NCI-H146 treated with DMSO at 0.1 percent for 48 hours (cell line): ENCODE measurements around the gene CENPVL3.
"Not testable (repeated sequence)": the region's sequence is repeated elsewhere in the genome, so short reads cannot be mapped to it uniquely, and the experiment has no call there.

ENCODE experiments used
- DNase-seq: peaks from one replicate; lab custom pipeline; 2025; ENCODE audit not compliant: unreplicated experiment; lab: John Stamatoyannopoulos, UW

CENPVL3 gene

DNA sequence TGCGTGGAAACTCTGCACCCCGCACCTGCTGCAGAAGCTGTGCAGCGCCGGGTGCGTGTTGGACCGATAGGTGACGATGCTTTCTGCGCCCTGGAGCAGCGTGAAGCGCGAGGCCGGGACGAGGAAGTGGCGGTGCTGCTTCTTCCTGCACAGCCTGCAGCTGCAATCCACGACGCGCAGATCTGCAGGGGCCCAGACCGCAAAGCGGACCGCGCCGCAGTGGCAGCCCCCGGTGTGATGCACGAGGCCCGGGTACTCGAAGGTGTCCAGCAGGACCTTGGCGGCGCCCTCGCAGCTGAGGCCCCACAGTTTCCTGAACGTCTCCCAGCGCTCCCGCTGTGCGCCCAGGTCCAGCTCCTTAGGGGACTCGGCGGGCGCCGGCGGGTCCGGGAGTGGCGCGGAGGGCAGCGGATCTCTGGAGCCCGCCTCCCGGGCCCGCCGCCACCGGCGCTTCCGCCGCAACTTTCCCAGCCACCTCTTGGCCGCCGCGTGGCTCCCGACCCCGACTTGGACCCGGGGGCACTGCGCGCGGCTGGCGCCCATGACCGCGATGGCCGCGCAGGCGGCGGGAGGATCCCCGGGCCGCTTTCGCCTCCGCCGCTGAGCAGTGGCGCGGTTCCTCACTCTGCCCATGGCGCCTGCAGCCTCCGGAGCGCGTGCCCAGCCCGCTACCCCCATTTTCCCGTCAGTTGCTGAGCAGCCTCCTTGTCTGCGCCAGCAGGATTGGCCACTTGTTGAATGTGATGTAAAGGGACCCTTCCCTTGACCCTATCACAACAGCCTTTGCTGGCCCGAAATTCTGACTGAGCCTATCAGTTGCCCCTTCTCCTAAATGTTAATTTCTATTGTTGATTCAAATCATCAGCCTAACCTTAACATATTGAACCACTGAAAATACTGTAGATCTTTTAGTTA, at the start of gene CENPVL3:
Gene CENPVL3 (minus strand): TSS at position 672 of the 915 bp plus-strand sequence. CDS start 39 bp downstream, at position 633.
- DNase-seq, result not testable (repeated sequence)

GRCh38 chrX:51665981-51666380, 47.3 kb upstream of the CENPVL3 start:
- no peak for DNase-seq

DNA sequence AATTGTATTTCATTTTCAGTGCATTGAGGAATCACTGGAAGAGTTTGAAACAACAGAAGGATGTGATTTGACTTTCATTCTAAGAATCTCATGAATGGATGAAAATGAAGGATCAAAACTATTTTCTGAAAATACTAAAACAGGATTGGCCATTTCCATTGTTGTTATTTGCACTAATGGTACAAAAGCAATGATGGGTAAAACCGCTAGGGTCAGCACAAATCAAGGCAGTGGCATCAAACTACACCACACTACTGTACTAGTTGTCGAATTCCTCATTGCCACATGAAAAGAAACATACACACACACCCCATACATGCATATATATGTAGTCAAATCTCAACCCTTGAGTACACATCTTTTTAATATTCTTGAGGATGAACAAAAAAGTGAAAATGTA, 24.7 kb upstream of the CENPVL3 start:
- DNase-seq, result no peak

DNA sequence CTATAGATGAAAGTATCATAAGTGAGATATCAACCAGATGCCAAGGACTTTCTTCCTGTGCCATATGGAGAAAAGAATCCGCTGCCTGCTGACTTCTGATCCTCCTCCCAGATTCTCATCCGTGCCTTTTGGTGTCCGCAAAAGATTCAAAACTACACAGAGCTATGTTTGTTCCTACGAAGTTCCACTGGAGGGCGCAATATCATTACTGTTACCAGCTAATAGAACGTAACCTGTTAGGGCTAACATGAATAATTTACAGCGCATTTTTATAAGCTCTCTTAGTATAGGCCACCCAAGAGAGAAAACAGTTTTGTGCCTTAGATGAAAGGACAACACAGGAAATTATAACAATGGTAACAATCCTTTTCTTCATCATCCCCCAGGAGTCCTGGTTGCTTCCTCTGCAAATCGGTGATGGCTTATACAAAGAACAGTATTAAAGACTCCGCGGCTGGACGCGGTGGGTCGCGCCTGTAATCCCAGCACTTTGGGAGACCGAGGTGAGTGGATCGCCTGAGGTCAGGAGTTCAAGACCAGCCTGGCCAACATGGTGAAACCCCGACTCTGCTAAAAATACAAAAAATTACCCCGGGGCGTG, 22.8 kb upstream of the CENPVL3 start:
- peak; percentile 20 for DNase-seq

GRCh38 chrX:51636511-51636910, 17.8 kb upstream of the CENPVL3 start:
- DNase-seq, result not testable (repeated sequence)

- DNase-seq, result no peak
These were observed 4.2 kb downstream of the CENPVL3 start for GRCh38 chrX:51614353-51615012.

GRCh38 chrX:51608766-51609165, 9.9 kb downstream of the CENPVL3 start:
- DNase-seq, result no peak

GRCh38 chrX:51608126-51608525, 10.6 kb downstream of the CENPVL3 start:
- DNase-seq, result no peak

- no peak for DNase-seq
These were observed 12.3 kb downstream of the CENPVL3 start for GRCh38 chrX:51606446-51606845.

DNA sequence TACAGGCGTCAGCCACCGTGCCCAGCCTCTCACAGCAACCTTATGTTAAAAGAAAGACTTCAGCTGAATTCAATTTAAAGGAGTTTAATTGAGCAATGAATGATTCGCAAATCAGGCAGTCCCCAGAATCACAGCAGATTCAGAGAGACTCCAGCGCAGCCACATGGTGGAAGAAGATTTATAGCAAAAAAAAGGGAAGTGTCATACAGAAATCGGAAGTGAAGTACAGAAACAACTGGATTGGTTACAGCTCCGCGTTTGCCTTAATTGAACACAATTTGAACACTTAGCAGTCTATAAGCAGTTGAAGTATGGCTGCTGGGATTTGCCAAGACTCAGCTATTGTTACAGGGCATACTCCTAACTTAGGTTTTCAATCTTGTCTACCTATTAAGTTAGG, 19.8 kb downstream of the CENPVL3 start:
- DNase-seq, result no peak

DNA sequence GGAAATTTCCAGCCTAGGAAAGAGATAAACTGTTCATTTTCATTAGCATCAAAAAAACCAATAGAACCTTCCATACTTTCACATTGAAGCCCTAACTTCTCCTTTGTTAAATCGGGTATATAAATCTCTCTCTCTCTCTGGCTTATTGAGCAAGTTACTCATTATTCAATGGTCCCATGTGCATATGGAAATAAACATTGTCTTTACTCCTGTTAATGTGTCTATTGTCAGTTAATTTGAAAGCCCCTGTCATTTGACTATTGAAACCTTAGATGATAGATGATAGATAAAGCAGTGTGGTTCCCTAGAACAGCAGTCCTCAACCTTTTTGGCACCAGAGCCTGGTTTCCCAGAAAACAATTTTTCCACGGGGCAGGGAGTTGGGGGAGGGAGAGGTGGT, 46.8 kb downstream of the CENPVL3 start:
- no peak for DNase-seq

DNA sequence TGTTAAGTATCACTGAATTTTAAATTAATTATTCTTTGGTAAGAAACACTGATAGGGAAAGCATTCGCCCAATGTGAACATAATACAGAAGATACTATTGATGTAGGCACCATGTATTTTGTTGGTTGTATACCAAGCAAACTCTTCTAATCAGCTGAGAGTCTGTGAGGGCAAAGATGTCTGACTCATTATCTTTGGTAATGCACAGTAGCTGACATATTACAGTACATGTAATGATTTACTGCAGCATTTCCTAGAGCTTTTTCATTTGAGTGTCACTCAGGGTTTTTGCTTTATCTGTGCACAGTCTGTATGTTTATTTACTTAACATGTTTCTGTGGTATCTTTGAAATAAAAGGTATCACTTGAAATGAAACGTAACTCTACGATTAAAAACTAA, 49.2 kb downstream of the CENPVL3 start:
- DNase-seq, result no peak

DNA sequence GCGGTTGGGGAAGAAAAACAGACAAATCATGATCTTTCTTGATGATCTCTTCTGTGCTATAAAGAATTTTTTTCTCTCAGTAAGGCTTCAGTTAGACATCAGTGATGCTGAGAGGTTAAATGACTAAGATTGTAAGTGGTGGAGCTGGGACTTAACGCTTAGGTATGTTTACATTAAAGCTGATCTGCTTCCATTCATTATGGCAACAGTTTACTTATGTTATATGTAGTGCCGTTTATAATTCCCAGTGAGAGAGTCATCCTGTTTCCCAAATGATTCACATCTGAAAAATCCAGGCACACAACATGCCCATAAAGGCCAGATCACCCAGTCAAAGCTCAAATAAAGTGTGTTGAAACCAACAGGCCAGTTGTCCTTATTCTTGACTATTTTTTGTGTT, 50.1 kb downstream of the CENPVL3 start:
- DNase-seq, result no peak
